Measurements from ENCODE around the gene SMTNL1. TPM values are rescaled to one million over a fixed set of nuclear protein-coding genes. Genes with fewer than 3 reads are reported as not detected.
"Not testable (repeated sequence)": the region's sequence is repeated elsewhere in the genome, so short reads cannot be mapped to it uniquely, and the experiment has no call there.

Gene SMTNL1
- total and polyA plus RNA-seq, 4 donors, result not detected

DNA sequence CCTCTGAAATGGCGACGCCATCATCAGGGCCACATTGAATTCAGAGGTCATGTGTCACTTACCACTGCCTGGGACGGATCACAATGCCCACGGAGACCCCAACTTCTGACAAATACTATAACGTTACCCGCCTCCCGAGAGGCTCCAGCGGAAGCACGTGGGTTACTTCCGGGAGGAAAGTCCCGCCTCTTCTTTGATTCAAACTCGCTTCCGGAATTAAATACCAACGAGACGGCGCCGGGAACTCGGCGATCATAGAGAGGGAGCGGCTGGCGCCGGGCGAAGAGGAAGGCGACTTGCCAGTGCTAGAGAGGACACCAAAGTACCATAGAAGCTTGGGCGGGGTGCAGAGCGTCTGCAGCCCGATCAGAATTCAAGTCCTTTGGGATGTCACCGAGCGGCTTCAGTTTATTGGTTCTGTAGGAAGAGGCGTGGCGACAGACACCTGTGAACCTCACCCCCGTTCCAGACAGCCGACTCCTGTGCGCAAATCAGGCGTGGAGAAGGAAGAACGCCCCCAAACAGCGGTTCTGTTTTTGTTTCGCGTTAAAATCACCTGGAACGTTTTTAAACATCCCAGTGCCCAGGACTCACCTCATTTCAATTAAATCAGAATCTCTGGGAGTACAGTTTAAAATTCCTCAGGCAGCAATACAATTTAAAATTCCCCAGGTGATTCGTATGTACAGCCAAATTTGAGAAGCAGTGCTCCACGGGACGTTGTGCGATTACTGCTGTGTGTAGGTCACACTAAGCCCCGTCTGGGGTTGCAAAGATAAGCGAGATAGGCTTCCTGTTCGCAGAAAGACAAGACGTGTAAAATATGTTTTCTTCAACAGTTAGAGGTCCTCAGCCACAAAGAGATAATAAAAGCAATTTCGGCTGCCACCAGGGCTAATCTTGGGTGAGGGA is 6.5 kb upstream of the SMTNL1 start, which contains the start of gene TIMM10 (continued):
- TF ChIP-seq, protein P1, sequence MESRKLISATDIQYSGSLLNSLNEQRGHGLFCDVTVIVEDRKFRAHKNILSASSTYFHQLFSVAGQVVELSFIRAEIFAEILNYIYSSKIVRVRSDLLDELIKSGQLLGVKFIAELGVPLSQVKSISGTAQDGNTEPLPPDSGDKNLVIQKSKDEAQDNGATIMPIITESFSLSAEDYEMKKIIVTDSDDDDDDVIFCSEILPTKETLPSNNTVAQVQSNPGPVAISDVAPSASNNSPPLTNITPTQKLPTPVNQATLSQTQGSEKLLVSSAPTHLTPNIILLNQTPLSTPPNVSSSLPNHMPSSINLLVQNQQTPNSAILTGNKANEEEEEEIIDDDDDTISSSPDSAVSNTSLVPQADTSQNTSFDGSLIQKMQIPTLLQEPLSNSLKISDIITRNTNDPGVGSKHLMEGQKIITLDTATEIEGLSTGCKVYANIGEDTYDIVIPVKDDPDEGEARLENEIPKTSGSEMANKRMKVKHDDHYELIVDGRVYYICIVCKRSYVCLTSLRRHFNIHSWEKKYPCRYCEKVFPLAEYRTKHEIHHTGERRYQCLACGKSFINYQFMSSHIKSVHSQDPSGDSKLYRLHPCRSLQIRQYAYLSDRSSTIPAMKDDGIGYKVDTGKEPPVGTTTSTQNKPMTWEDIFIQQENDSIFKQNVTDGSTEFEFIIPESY (IDR thresholded peaks at IDR 0.05), result peak; percentile 97

DNA sequence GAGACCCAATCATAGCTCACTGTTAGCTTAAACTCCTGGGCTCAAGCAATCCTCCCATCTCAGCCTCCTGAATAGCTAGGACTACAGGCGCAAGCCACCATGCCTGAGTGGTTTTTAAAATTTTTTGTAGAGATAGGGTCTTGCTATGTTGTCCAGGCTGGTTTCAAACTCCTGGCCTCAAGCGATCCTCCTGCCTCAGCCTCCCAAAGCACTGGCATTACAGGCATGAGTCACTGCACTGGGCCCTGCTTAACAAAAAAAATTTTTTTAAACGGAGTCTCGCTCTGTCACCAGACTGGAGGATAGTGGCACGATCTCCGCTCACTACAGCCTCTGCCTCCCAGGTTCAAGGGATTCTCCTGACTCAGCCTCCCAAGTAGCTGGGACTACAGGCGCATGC is 2.9 kb upstream of the SMTNL1 start:
- not testable (repeated sequence) for H3K9ac ChIP-seq (ENCODE audit: low read depth in 1 of 2, low read length in 2 of 2); H3K36me3 ChIP-seq (ENCODE audit: control insufficient read depth in 4 of 4, insufficient read depth in 3 of 4, low read depth in 1 of 4, low read length in 3 of 4); H3K27ac ChIP-seq (ENCODE audit: low read depth in 1 of 2, low read length in 2 of 2); H3K4me3 ChIP-seq (ENCODE audit: low read depth in 1 of 3, low read length in 3 of 3); H3K27me3 ChIP-seq (ENCODE audit: control insufficient read depth in 4 of 4, insufficient read depth in 4 of 4, low read length in 3 of 4); H3K9me3 ChIP-seq (ENCODE audit: control insufficient read depth in 4 of 4, low read length in 3 of 4); DNase-seq (ENCODE audit: low spot score)
- H3K4me1 ChIP-seq (ENCODE audit: control insufficient read depth in 4 of 4, insufficient read depth in 4 of 4, low read length in 3 of 4), result peaks cover 2 to 14% (median 13%) of the 10 kb centered on the region in 4 donors
- WGBS, result 96% methylated on average over 7 of the region's 7 CpGs

DNA sequence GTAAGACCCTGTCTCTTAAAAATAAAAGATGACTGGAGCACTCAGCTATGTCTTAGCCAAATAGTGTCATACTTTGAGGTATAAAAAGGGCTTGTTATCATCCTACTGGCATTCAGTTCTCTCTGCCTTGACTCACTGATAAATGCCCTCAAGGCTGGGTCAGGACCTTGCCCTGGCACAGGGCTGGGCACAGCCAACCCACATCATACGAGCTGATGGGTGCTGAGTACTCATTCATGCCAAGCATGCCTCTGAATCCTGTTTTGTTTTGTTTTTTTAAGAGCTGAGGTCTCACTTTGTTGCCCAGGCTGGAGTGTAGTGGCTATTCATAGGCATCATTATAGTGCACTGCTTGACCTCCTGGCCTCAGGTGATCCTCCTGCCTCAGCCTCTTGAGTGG is 1.9 kb downstream of the SMTNL1 start:
- Histone ChIP-seq H3K9me3 (ENCODE audit: control insufficient read depth in 4 of 4, low read length in 3 of 4) (no peaks in the 10 kb centered on the region), H3K27ac (ENCODE audit: low read depth in 1 of 2, low read length in 2 of 2) (no peak overlapping the region), H3K9ac (ENCODE audit: low read depth in 1 of 2, low read length in 2 of 2) (no peak overlapping the region), H3K4me1 (ENCODE audit: control insufficient read depth in 4 of 4, insufficient read depth in 4 of 4, low read length in 3 of 4) (no peaks in the 10 kb centered on the region), H3K36me3 (ENCODE audit: control insufficient read depth in 4 of 4, insufficient read depth in 3 of 4, low read depth in 1 of 4, low read length in 3 of 4) (no peaks in the 10 kb centered on the region), H3K27me3 (ENCODE audit: control insufficient read depth in 4 of 4, insufficient read depth in 4 of 4, low read length in 3 of 4) (no peaks in the 10 kb centered on the region), H3K4me3 (ENCODE audit: low read depth in 1 of 3, low read length in 3 of 3) (no peak overlapping the region)
- WGBS, result 84% methylated on average over 1 of the region's 1 CpG
- no peak for DNase-seq (ENCODE audit: low spot score)
- TF ChIP-seq, protein P1 (IDR thresholded peaks at IDR 0.05), result no peak
- TF ChIP-seq TAF1 (conservative IDR thresholded peaks at IDR 0.05), result no peak
- TF ChIP-seq, protein P2, sequence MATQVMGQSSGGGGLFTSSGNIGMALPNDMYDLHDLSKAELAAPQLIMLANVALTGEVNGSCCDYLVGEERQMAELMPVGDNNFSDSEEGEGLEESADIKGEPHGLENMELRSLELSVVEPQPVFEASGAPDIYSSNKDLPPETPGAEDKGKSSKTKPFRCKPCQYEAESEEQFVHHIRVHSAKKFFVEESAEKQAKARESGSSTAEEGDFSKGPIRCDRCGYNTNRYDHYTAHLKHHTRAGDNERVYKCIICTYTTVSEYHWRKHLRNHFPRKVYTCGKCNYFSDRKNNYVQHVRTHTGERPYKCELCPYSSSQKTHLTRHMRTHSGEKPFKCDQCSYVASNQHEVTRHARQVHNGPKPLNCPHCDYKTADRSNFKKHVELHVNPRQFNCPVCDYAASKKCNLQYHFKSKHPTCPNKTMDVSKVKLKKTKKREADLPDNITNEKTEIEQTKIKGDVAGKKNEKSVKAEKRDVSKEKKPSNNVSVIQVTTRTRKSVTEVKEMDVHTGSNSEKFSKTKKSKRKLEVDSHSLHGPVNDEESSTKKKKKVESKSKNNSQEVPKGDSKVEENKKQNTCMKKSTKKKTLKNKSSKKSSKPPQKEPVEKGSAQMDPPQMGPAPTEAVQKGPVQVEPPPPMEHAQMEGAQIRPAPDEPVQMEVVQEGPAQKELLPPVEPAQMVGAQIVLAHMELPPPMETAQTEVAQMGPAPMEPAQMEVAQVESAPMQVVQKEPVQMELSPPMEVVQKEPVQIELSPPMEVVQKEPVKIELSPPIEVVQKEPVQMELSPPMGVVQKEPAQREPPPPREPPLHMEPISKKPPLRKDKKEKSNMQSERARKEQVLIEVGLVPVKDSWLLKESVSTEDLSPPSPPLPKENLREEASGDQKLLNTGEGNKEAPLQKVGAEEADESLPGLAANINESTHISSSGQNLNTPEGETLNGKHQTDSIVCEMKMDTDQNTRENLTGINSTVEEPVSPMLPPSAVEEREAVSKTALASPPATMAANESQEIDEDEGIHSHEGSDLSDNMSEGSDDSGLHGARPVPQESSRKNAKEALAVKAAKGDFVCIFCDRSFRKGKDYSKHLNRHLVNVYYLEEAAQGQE (IDR thresholded peaks at IDR 0.05), result no peak
- TF ChIP-seq RXRA (IDR thresholded peaks at IDR 0.05), result no peak
- TF ChIP-seq NR2F2 (IDR thresholded peaks at IDR 0.05), result no peak
- no peak for TF ChIP-seq HNF4G (IDR thresholded peaks at IDR 0.05)
- TF ChIP-seq RAD21 (IDR thresholded peaks at IDR 0.05), result no peak
